ENCODE measurements around the gene CALN1.

DNA sequence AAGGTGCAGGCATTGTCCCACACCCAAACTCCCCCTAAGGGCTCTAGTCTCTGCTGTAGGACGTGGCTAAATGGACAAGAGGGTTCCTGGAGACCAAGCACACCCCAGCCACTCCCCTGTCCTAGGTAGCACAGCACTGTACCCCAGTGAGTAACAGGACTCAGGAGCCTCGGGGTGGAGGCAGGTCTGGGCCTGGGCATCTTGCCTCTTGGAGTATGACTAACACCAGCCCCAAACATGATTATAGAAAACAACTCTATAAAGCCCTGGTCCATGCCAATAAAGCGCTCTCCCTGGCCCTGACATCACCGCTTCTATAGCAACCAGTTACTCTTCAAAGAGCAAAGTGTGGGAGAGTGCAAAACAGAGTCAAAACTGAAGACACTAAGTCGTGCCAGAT lies 195.0 kb downstream of the CALN1 start:
- TF ChIP-seq, protein P1, sequence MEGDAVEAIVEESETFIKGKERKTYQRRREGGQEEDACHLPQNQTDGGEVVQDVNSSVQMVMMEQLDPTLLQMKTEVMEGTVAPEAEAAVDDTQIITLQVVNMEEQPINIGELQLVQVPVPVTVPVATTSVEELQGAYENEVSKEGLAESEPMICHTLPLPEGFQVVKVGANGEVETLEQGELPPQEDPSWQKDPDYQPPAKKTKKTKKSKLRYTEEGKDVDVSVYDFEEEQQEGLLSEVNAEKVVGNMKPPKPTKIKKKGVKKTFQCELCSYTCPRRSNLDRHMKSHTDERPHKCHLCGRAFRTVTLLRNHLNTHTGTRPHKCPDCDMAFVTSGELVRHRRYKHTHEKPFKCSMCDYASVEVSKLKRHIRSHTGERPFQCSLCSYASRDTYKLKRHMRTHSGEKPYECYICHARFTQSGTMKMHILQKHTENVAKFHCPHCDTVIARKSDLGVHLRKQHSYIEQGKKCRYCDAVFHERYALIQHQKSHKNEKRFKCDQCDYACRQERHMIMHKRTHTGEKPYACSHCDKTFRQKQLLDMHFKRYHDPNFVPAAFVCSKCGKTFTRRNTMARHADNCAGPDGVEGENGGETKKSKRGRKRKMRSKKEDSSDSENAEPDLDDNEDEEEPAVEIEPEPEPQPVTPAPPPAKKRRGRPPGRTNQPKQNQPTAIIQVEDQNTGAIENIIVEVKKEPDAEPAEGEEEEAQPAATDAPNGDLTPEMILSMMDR (IDR thresholded peaks at IDR 0.05): no peak
- TF ChIP-seq ZFX (IDR thresholded peaks at IDR 0.05; ENCODE audit: borderline replicate concordance): no peak

Measured in 22Rv1 (cell line).